GM12892 (cell line): Measurements from ENCODE around the gene LSAMP.

Source experiments
- POLR2A ChIP-seq: IDR thresholded peaks from 2 replicates; pipeline ENCODE4 v1.6.1; 2011; ENCODE audit warnings: low read depth, low read length, control low read depth
- POLR2AphosphoS5 ChIP-seq: IDR thresholded peaks from 2 replicates; pipeline ENCODE4 v1.6.1; 2011; ENCODE audit warnings: low read depth, low read length, control low read depth
- TAF1 ChIP-seq: IDR thresholded peaks from 2 replicates; pipeline ENCODE4 v1.6.1; 2011; ENCODE audit warnings: low read depth, mild to moderate bottlenecking, control low read depth, low read length, borderline replicate concordance

- TF ChIP-seq POLR2AphosphoS5 (no peak), TAF1 (no peak), POLR2A (no peak)
Measured at GRCh38 chr3:115960799-115961198, 484.5 kb downstream of the LSAMP start.
